ENCODE data around the gene FRMD4A. TPM values are rescaled to one million over a fixed set of nuclear protein-coding genes. Genes with fewer than 3 reads are reported as not detected.

FRMD4A gene
- total and polyA plus RNA-seq, 7 donors: 3.0 to 27.8 (median 14.4) TPM

GRCh38 chr10:13608246-13608853 is 722.4 kb downstream of the FRMD4A start:
- no peaks in the 10 kb centered on the region for H3K9me3 ChIP-seq
- WGBS, 2 donors: 90 to 93% methylated on average over 8 of the region's 8 CpGs
- H3K36me3 ChIP-seq: peaks cover 0 to 74% (median 20%) of the 10 kb centered on the region in 4 donors
- no peak for DNase-seq
- TF ChIP-seq EP300 (IDR thresholded peaks at IDR 0.05): no peak
- TF ChIP-seq POLR2A (IDR thresholded peaks at IDR 0.05): no peak
- TF ChIP-seq POLR2AphosphoS5 (IDR thresholded peaks at IDR 0.05): no peak
- TF ChIP-seq CTCF (IDR thresholded peaks at IDR 0.05): no peak
- no peak overlapping the region for H3K4me3 ChIP-seq
- H3K27me3 ChIP-seq: no peaks in the 10 kb centered on the region
- intact Hi-C loops (cut with DNase I): no loop called here
- peaks cover 0 to 3% (median 0%) of the 10 kb centered on the region in 4 donors for H3K4me1 ChIP-seq
- H3K27ac ChIP-seq: peak overlapping the region in 1 of 4 donors; percentile 23

DNA sequence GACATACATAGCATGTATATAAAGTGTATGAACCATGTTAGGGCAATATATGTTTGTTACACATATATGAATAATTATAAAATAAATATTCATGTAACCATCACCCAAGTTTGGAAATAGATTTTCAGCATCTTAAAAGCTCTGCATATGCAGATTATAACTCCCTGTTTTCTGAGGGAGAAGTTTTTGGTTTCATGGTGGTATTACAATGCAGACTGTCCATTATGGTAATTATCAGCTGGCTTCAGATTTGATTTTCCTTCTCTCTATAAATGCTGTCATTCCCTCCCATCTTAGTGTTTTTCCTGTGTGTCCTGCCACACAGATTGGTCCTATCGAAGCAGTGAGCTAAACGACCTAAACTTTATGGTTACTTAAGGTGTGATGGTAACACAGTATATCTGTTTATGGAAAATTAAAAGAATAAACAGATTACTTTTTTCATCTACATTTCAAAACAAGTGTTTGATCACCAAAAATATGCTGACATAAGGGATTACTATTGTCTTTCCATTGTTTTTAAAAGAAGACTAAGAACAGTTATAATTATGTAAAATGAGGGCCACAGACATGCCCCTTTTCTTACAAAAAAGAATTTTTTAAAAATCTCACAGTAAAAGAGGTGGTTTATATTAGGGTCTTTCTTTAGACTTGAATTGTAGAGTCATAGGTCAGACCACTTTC is 726.2 kb downstream of the FRMD4A start:
- H3K27me3 ChIP-seq: no peaks in the 10 kb centered on the region
- H3K4me1 ChIP-seq: peaks cover 0 to 3% (median 0%) of the 10 kb centered on the region in 4 donors
- H3K27ac ChIP-seq: no peak overlapping the region
- DNase-seq: no peak
- peaks cover 0 to 65% (median 7%) of the 10 kb centered on the region in 4 donors for H3K36me3 ChIP-seq
- TF ChIP-seq CTCF (IDR thresholded peaks at IDR 0.05): no peak
- no peak for TF ChIP-seq EP300 (IDR thresholded peaks at IDR 0.05)
- TF ChIP-seq POLR2A (IDR thresholded peaks at IDR 0.05): no peak
- no peak for TF ChIP-seq POLR2AphosphoS5 (IDR thresholded peaks at IDR 0.05)
- 65 to 84% methylated on average over 2 of the region's 2 CpGs for WGBS, 2 donors
- intact Hi-C loops (cut with DNase I): no loop called here
- H3K4me3 ChIP-seq: no peak overlapping the region
- H3K9me3 ChIP-seq: no peaks in the 10 kb centered on the region

- H3K4me3 ChIP-seq: no peak overlapping the region
- 58 to 82% methylated on average over 5 of the region's 5 CpGs for WGBS, 2 donors
- no peaks in the 10 kb centered on the region for H3K9me3 ChIP-seq
- intact Hi-C loops (cut with DNase I): no loop called here
- H3K27ac ChIP-seq: no peak overlapping the region
- H3K27me3 ChIP-seq: no peaks in the 10 kb centered on the region
- DNase-seq: no peak
- peaks cover 0 to 4% (median 0%) of the 10 kb centered on the region in 4 donors for H3K4me1 ChIP-seq
- H3K36me3 ChIP-seq: peaks cover 0 to 50% (median 0%) of the 10 kb centered on the region in 4 donors
- no peak for TF ChIP-seq CTCF (IDR thresholded peaks at IDR 0.05)
- no peak for TF ChIP-seq POLR2A (IDR thresholded peaks at IDR 0.05)
- TF ChIP-seq POLR2AphosphoS5 (IDR thresholded peaks at IDR 0.05): no peak
- no peak for TF ChIP-seq EP300 (IDR thresholded peaks at IDR 0.05)
Measured at GRCh38 chr10:13597909-13598308, 732.8 kb downstream of the FRMD4A start.

DNA sequence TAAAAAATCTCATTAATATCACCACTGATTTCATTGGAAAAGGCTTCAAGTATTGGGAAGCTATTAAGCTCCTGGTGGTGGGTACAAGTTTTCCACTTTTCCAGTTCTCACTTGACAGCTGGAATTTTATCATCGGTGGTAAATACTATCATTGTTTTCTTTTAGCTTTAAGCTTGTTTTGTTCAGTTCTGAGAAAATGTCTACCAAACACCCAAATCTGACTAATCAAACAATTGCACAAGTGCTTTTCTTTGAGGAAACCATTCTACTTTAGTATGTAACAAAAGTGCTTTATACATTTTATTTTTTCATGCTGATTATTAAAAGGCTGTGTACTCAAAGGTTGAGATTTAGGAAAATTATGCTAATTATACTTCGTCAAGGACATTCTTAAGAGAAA is 736.1 kb downstream of the FRMD4A start:
- 96 to 98% methylated on average over 2 of the region's 2 CpGs for WGBS, 2 donors

More for the DNA sequence above, 736.1 kb downstream of the FRMD4A start:
- Histone ChIP-seq H3K4me1 (peaks cover 0 to 4% (median 0%) of the 10 kb centered on the region in 4 donors), H3K27ac (no peak overlapping the region), H3K4me3 (no peak overlapping the region), H3K9me3 (no peaks in the 10 kb centered on the region), H3K27me3 (no peaks in the 10 kb centered on the region), H3K36me3 (peaks cover 0 to 40% (median 4%) of the 10 kb centered on the region in 4 donors)
- DNase-seq: no peak
- intact Hi-C loops (cut with DNase I): no loop called here
- no peak for TF ChIP-seq CTCF (IDR thresholded peaks at IDR 0.05)
- TF ChIP-seq POLR2AphosphoS5 (IDR thresholded peaks at IDR 0.05): no peak
- no peak for TF ChIP-seq EP300 (IDR thresholded peaks at IDR 0.05)
- no peak for TF ChIP-seq POLR2A (IDR thresholded peaks at IDR 0.05)

Small RNA genes within 50 kb of the gene (small RNA-seq; reads per million reads assigned to genes)
- 0 to 0.15 (median 0) reads per million in 3 donors for gene RNA5SP301
